HCT116 (cell line): ENCODE results near the gene CATSPER4. TPM values are rescaled to one million over a fixed set of nuclear protein-coding genes. Genes with fewer than 3 reads are reported as not detected.

Experiments
- ATAC-seq: fragments of 200-7000 bp; cut with Tn5 transposase; 2 replicates; pipeline ENCODE4 v1.9.1; 2020; ENCODE audit warnings: mild to moderate bottlenecking, moderate library complexity
- BruUV-seq: library from RNA; stranded (reverse); fragments of 400-500 nt; replicated peaks from 2 replicates; lab custom pipeline; 2021; lab: Mats Ljungman, UMichigan
- CTCF ChIA-PET: fragments of 300-600 bp; sonication (Branson Sonifier 250); formaldehyde crosslinking; loops from one replicate; lab custom pipeline; 2021; ENCODE audit warnings: antibody characterized with exemption; lab: Charles Lee
- POLR2A ChIA-PET: fragments of 300-600, 350-600 bp; sonication (Branson Sonifier 250); formaldehyde crosslinking; loops from one replicate; lab custom pipeline; 2021; ENCODE audit warnings: antibody characterized with exemption; lab: Charles Lee
- RAD21 ChIA-PET, 2 experiments: fragments of 300-600 bp; sonication (Branson Sonifier 250); formaldehyde crosslinking; loops; one replicate each; lab custom pipeline; 2023; ENCODE audit warnings: low total read pairs in 2 of 2; ENCODE audit not compliant: uncharacterized antibody in 2 of 2, unreplicated experiment in 2 of 2, low non-redundant PET in 1 of 2; lab: Charles Lee
- DNase-seq: peaks from one replicate; pipeline ENCODE4 v3.0.0-alpha.2; 2010; ENCODE audit warnings: low read depth, low spot score
- H2AFZ ChIP-seq: fragments of 200-600 bp; shearing (Covaris generic), sonication (generic); 2 replicates; pipeline ENCODE4 v1.6.1; 2017; ENCODE audit warnings: low read depth, mixed run types, mixed read lengths, antibody characterized with exemption, low read length; ENCODE audit not compliant: poor library complexity, severe bottlenecking
- H3K27ac ChIP-seq: 2 replicates; pipeline ENCODE4 v1.5.1; 2012; ENCODE audit warnings: low read depth, low read length
- H3K27me3 ChIP-seq: fragments of 200-600 bp; sonication (generic); 2 replicates; pipeline ENCODE4 v1.6.1; 2016; ENCODE audit warnings: mixed run types, low read length, mixed read lengths; ENCODE audit not compliant: insufficient read depth
- H3K36me3 ChIP-seq, 2 experiments: fragments of 200-500 bp in 1 of 2; fragments of 200-600 bp in 1 of 2; sonication (Bioruptor generic) in 1 of 2; sonication (generic) in 1 of 2; 2 replicates each; pipeline versions ENCODE4 v1.5.1 to v1.6.1; 2014 to 2016; ENCODE audit warnings: low read length in 2 of 2, inconsistent platforms in 1 of 2, mixed read lengths in 1 of 2, mixed run types in 1 of 2; ENCODE audit not compliant: insufficient read depth in 2 of 2, control insufficient read depth in 1 of 2
- H3K4me1 ChIP-seq, 2 experiments: fragments of 200-600 bp in 1 of 2; sonication (generic) in 1 of 2; 2 replicates each; pipeline versions ENCODE4 v1.5.1 to v1.6.1; 2012 to 2017; ENCODE audit warnings: low read length in 2 of 2, inconsistent platforms in 1 of 2, mild to moderate bottlenecking in 1 of 2, mixed read lengths in 1 of 2, mixed run types in 1 of 2, moderate library complexity in 1 of 2; ENCODE audit not compliant: insufficient read depth in 2 of 2, control insufficient read depth in 1 of 2
- H3K4me2 ChIP-seq: fragments of 200-600 bp; sonication (generic); 2 replicates; pipeline ENCODE4 v1.6.1; 2017; ENCODE audit warnings: mixed run types, low read length, mixed read lengths
- H3K4me3 ChIP-seq, 2 experiments: fragments of 200-600 bp in 1 of 2; sonication (generic) in 1 of 2; replicated peaks in 1 of 2; 2 replicates each; pipeline ENCODE4 v1.5.1; 2011 to 2016; ENCODE audit warnings: low read length in 2 of 2, control low read depth in 1 of 2, low read depth in 1 of 2, mild to moderate bottlenecking in 1 of 2, mixed read lengths in 1 of 2, mixed run types in 1 of 2
- H3K79me2 ChIP-seq: fragments of 200-600 bp; sonication (generic); 2 replicates; pipeline ENCODE4 v1.6.1; 2017; ENCODE audit warnings: mild to moderate bottlenecking, mixed run types, low read length, moderate library complexity, mixed read lengths; ENCODE audit not compliant: insufficient read depth
- H3K9ac ChIP-seq: fragments of 200-600 bp; sonication (generic); 2 replicates; pipeline ENCODE4 v1.6.1; 2016; ENCODE audit warnings: low read length, mixed read lengths
- H3K9me2 ChIP-seq: fragments of 200-600 bp; sonication (generic), shearing (Covaris generic); 2 replicates; pipeline ENCODE4 v1.6.1; 2017; ENCODE audit warnings: mixed run types, mild to moderate bottlenecking, moderate library complexity; ENCODE audit not compliant: insufficient read depth
- H3K9me3 ChIP-seq, 2 experiments: fragments of 200-500 bp in 1 of 2; fragments of 200-600 bp in 1 of 2; sonication (Bioruptor generic) in 1 of 2; sonication (generic) in 1 of 2; 2 replicates each; pipeline ENCODE4 v1.6.1; 2014 to 2017; ENCODE audit warnings: low read length in 2 of 2, mixed read lengths in 2 of 2, inconsistent platforms in 1 of 2, low read depth in 1 of 2, mild to moderate bottlenecking in 1 of 2, mixed run types in 1 of 2, moderate library complexity in 1 of 2; ENCODE audit not compliant: control insufficient read depth in 1 of 2, insufficient read depth in 1 of 2
- H4K20me1 ChIP-seq: fragments of 200-600 bp; sonication (generic), shearing (Covaris generic); 2 replicates; pipeline ENCODE4 v1.6.1; 2017; ENCODE audit warnings: mixed run types, mild to moderate bottlenecking, moderate library complexity; ENCODE audit not compliant: insufficient read depth
- CTCF ChIP-seq, 3 experiments: fragments of 200-600 bp in 1 of 3; sonication (generic) in 1 of 3; IDR thresholded peaks in 2 of 3; conservative IDR thresholded peaks in 1 of 3; 2 replicates each; pipeline ENCODE4 v1.5.1; 2012 to 2017; ENCODE audit warnings: low read depth in 2 of 3, low read length in 2 of 3, antibody characterized with exemption in 1 of 3, borderline replicate concordance in 1 of 3, control low read depth in 1 of 3, mild to moderate bottlenecking in 1 of 3, mixed read lengths in 1 of 3, mixed run types in 1 of 3, moderate library complexity in 1 of 3; ENCODE audit not compliant: insufficient read depth in 1 of 3
- ELF1 ChIP-seq: IDR thresholded peaks from 2 replicates; pipeline ENCODE4 v1.6.1; 2012; ENCODE audit warnings: low read depth, borderline replicate concordance
- JUND ChIP-seq: IDR thresholded peaks from 2 replicates; pipeline ENCODE4 v1.6.1; 2012
- SRF ChIP-seq: IDR thresholded peaks from 2 replicates; pipeline ENCODE4 v1.6.1; 2012; ENCODE audit warnings: low read depth
- intact Hi-C: fragments of 100-400 bp; cut with micrococcal nuclease; formaldehyde crosslinking; loops from 2 replicates; pipeline ENCODE4 v1.10.0; 2022
- total RNA-seq: library from RNA; stranded (reverse); gene quantifications from one replicate; pipeline ENCODE4 v1.2.1, GENCODE V29; 2021; ENCODE audit not compliant: unreplicated experiment

Gene CATSPER4
- total RNA-seq, 1 experiment from 2014 or later: not detected

GRCh38 chr1:26142159-26142558, 48.2 kb upstream of the CATSPER4 start:
- Histone ChIP-seq H3K9ac (no peak overlapping the region), H3K27me3 (no peaks in the 10 kb centered on the region), H3K9me3 (no peaks in the 10 kb centered on the region), H3K27ac (no peak overlapping the region), H3K4me3 (no peak overlapping the region), H3K4me2 (peak overlapping the region; percentile 53), H3K4me1 (peaks cover 14 to 40% of the 10 kb centered on the region in 2 experiments), H3K36me3 (no peaks in the 10 kb centered on the region), H4K20me1 (no peaks in the 10 kb centered on the region), H2AFZ (peak overlapping the region; percentile 83), H3K9me2 (no peaks in the 10 kb centered on the region), H3K79me2 (no peaks in the 10 kb centered on the region)
- DNase-seq (no peak), ATAC-seq (no peak)
- intact Hi-C loops: loop anchor here (10.0 kb wide), 1 partner anchor 247 kb away; no protein-coding TSS in a partner anchor
- TF ChIP-seq CTCF (IDR thresholded peaks at IDR 0.05 in 2 of 3, conservative IDR thresholded peaks at IDR 0.05 in 1 of 3; ENCODE audit: borderline replicate concordance in 1 of 3, insufficient read depth in 1 of 3, low read depth in 2 of 3, low read length in 2 of 3) (peak in 1 of 3 experiments; percentile 11; a peak in 1 of 6 replicates), SRF (no peak), ELF1 (no peak), JUND (no peak)
- ChIA-PET POLR2A (interaction anchor here (0.7 to 2.2 kb wide), 2 partner anchors 19 to 62 kb away, joined by 3 to 10 read pairs; no protein-coding TSS in a partner anchor), CTCF (interaction anchor here (0.8 to 4.8 kb wide), 7 partner anchors 14 to 106 kb away, joined by 3 to 71 read pairs (median 9); partner anchors contain the start of genes CEP85 and PDIK1L), RAD21 (no interaction called here)
- no TSS peak for BruUV-seq
